Neutrophil (primary cell): ENCODE measurements around the gene POLRMT.

ENCODE experiments used
- H3K27ac ChIP-seq: fragments of 200-600 bp; sonication (generic); 2 replicates; pipeline ENCODE4 v1.5.1; 2016; ENCODE audit warnings: mild to moderate bottlenecking, moderate library complexity
- H3K27me3 ChIP-seq: fragments of 200-600 bp; sonication (generic); 2 replicates; pipeline ENCODE4 v1.6.0; 2016; ENCODE audit warnings: mild to moderate bottlenecking
- H3K36me3 ChIP-seq: fragments of 200-600 bp; sonication (generic); 2 replicates; pipeline ENCODE4 v1.5.1; 2017
- H3K4me1 ChIP-seq, 2 experiments: fragments of 200-600 bp in 1 of 2; sonication (generic) in 1 of 2; 1 replicate in 1 of 2; 2 replicates in 1 of 2; pipeline versions ENCODE4 v1.5.1 to v1.6.1; 2013 to 2016; ENCODE audit warnings: low read depth in 1 of 2, low read length in 1 of 2, mild to moderate bottlenecking in 1 of 2, moderate library complexity in 1 of 2; ENCODE audit not compliant: control insufficient read depth in 1 of 2, insufficient read depth in 1 of 2
- H3K4me3 ChIP-seq, 2 experiments: fragments of 200-600 bp in 1 of 2; sonication (generic) in 1 of 2; 1 replicate in 1 of 2; 2 replicates in 1 of 2; pipeline ENCODE4 v1.5.1; 2013 to 2016; ENCODE audit warnings: low read depth in 1 of 2, low read length in 1 of 2, mild to moderate bottlenecking in 1 of 2, moderate library complexity in 1 of 2
- H3K9me3 ChIP-seq: fragments of 200-600 bp; sonication (generic); 2 replicates; pipeline ENCODE4 v1.5.1; 2016
- CTCF ChIP-seq: fragments of 200-600 bp; sonication (generic); IDR thresholded peaks from 2 replicates; pipeline ENCODE4 v1.5.1; 2016; ENCODE audit warnings: antibody characterized with exemption

The POLRMT gene

DNA sequence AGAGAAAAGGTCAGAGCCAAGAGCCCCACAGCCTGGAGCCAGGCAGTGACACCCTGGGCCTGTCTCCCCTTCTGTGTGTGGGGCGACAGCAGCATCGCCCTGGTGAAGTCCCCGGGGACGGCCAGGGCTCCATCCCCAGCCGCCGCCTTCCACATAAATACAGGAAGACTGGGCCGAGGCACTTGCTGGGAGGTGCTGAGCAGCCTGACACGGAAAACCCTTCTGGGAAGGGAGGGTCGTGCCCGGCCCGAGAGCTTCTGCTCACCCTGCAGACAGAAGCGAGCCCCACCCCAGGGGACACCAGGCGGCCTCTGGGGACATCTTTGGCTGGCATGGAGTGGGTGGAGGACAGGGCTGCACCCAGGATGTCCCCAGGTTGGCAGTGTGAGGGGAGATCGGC is 11.5 kb upstream of the POLRMT start:
- Histone ChIP-seq H3K9me3 (no peaks in the 10 kb centered on the region), H3K4me1 (no peaks in the 10 kb centered on the region), H3K27me3 (peaks cover 13% of the 10 kb centered on the region), H3K36me3 (peaks cover 54% of the 10 kb centered on the region), H3K27ac (no peak overlapping the region), H3K4me3 (no peak overlapping the region)
- TF ChIP-seq CTCF, result no peak

GRCh38 chr19:644363-644762 is 11.0 kb upstream of the POLRMT start:
- no peak overlapping the region for H3K4me3 ChIP-seq
- H3K4me1 ChIP-seq, result peaks cover 0 to 2% of the 10 kb centered on the region in 2 experiments
- H3K27me3 ChIP-seq, result peaks cover 17% of the 10 kb centered on the region
- no peak for TF ChIP-seq CTCF
- no peaks in the 10 kb centered on the region for H3K9me3 ChIP-seq
- H3K27ac ChIP-seq, result no peak overlapping the region
- H3K36me3 ChIP-seq, result peaks cover 50% of the 10 kb centered on the region

GRCh38 chr19:643736-644135 is 10.4 kb upstream of the POLRMT start:
- no peaks in the 10 kb centered on the region for H3K9me3 ChIP-seq
- peaks cover 4 to 7% of the 10 kb centered on the region in 2 experiments for H3K4me1 ChIP-seq
- peaks cover 24% of the 10 kb centered on the region for H3K27me3 ChIP-seq
- H3K36me3 ChIP-seq, result peaks cover 43% of the 10 kb centered on the region
- H3K4me3 ChIP-seq, result no peak overlapping the region
- TF ChIP-seq CTCF, result no peak
- no peak overlapping the region for H3K27ac ChIP-seq

DNA sequence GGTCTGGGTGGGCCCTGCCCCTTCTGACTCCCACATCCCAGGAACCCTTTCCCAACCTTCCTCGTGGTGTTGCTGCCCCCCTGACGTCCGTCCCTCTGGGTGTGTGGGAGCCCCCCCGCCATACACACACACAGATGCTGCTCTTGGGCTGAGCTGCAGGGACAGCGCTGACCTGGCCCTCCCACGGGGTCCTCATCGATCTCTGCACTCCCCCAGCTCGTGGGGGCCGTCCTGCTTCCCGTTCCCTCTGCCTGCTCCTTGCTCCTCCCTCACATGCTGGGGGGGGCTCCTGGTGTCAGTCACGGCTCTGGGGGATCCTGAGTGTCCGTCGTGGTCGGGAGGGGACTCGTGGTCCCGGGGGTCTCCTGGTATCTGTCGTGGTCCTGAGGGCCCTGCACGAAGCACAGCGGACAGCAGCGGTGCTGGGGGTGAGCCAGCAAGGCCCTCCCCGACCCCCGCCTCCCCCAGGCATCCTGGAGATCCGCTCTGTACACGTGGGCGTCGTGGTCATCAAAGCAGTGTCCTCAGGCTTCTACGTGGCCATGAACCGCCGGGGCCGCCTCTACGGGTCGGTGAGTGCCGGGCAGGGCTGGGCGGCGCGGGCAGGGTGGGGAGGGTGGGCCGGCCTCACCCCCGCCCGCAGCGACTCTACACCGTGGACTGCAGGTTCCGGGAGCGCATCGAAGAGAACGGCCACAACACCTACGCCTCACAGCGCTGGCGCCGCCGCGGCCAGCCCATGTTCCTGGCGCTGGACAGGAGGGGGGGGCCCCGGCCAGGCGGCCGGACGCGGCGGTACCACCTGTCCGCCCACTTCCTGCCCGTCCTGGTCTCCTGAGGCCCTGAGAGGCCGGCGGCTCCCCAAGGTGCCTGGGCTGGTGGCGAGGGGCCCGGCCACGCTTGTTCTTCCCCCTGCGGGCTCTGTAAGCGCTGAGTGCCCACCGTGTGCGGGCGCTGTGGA is 9.7 kb upstream of the POLRMT start:
- Histone ChIP-seq H3K4me3 (no peak overlapping the region), H3K27ac (no peak overlapping the region), H3K27me3 (peaks cover 31% of the 10 kb centered on the region), H3K9me3 (no peaks in the 10 kb centered on the region), H3K36me3 (peaks cover 36% of the 10 kb centered on the region), H3K4me1 (peaks cover 4 to 7% of the 10 kb centered on the region in 2 experiments)
- TF ChIP-seq CTCF, result no peak

- Histone ChIP-seq H3K4me1 (peaks cover 4 to 7% of the 10 kb centered on the region in 2 experiments), H3K27ac (no peak overlapping the region), H3K27me3 (peaks cover 44% of the 10 kb centered on the region), H3K4me3 (no peak overlapping the region), H3K36me3 (peaks cover 23% of the 10 kb centered on the region), H3K9me3 (no peaks in the 10 kb centered on the region)
- TF ChIP-seq CTCF, result no peak
These were observed 8.4 kb upstream of the POLRMT start for GRCh38 chr19:641702-642101.
